Measurements from ENCODE around the gene EMX1. TPM values are rescaled to one million over a fixed set of nuclear protein-coding genes. Genes with fewer than 3 reads are reported as not detected.
"Not testable (repeated sequence)": the region's sequence is repeated elsewhere in the genome, so short reads cannot be mapped to it uniquely, and the experiment has no call there.

The EMX1 gene
- total RNA-seq, 1 donor from 2014 or later, result not detected

DNA sequence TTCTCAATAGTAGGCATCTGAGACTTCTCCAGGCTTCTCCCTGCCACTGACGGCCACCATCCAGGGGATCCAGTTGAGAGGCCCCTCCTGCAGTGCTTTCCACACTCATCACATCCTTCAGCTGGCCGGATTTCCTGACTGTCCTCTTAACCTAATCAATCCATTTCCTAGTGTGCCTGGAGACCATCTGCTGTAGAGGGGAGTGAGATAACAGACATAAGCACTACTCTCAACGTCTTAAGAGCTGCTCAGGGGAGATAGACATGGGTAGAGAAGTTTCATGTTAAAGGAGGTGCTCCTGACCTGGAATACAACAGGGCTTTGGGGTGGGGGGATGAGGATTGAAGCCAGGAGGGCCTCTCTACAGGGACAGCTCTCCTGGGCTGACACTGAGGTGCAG, 15.9 kb upstream of the EMX1 start:
- Mint-ChIP-seq H3K9me3 (ENCODE audit: low read depth) (peaks cover 4% of the 10 kb centered on the region), H3K36me3 (ENCODE audit: low read depth) (peaks cover 2% of the 10 kb centered on the region), H3K4me1 (ENCODE audit: low read depth) (no peaks in the 10 kb centered on the region), H3K27ac (ENCODE audit: unreplicated experiment) (no peak overlapping the region), H3K4me3 (ENCODE audit: unreplicated experiment) (no peak overlapping the region), H3K27me3 (ENCODE audit: low read depth) (peaks cover 82% of the 10 kb centered on the region)
- no peak for DNase-seq (ENCODE audit: low spot score)
- TF ChIP-seq, protein P1, sequence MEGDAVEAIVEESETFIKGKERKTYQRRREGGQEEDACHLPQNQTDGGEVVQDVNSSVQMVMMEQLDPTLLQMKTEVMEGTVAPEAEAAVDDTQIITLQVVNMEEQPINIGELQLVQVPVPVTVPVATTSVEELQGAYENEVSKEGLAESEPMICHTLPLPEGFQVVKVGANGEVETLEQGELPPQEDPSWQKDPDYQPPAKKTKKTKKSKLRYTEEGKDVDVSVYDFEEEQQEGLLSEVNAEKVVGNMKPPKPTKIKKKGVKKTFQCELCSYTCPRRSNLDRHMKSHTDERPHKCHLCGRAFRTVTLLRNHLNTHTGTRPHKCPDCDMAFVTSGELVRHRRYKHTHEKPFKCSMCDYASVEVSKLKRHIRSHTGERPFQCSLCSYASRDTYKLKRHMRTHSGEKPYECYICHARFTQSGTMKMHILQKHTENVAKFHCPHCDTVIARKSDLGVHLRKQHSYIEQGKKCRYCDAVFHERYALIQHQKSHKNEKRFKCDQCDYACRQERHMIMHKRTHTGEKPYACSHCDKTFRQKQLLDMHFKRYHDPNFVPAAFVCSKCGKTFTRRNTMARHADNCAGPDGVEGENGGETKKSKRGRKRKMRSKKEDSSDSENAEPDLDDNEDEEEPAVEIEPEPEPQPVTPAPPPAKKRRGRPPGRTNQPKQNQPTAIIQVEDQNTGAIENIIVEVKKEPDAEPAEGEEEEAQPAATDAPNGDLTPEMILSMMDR (IDR thresholded peaks at IDR 0.05), result no peak

DNA sequence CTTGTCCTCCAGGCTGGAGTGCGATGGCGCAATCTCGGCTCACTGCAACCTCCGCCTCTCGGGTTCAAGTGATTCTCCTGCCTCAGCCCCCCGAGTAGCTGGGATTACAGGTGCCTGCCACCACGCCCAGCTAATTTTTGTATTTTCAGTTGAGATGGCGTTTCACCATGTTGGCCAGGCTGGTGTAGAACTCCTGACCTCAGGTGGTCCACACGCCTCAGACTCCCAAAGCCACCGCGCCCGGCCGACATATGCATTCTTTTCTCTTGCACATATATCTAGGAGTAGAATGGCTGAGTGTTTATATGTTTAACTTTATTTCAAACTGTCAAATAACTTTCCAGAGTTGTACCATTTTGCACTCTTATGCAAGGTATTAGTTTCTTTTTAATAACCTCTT, 9.9 kb upstream of the EMX1 start:
- not testable (repeated sequence) for H3K36me3 Mint-ChIP-seq (ENCODE audit: low read depth); H3K27ac Mint-ChIP-seq (ENCODE audit: unreplicated experiment); H3K4me3 Mint-ChIP-seq (ENCODE audit: unreplicated experiment); DNase-seq (ENCODE audit: low spot score); H3K9me3 Mint-ChIP-seq (ENCODE audit: low read depth); H3K4me1 Mint-ChIP-seq (ENCODE audit: low read depth)
- peaks cover 81% of the 10 kb centered on the region for H3K27me3 Mint-ChIP-seq (ENCODE audit: low read depth)

DNA sequence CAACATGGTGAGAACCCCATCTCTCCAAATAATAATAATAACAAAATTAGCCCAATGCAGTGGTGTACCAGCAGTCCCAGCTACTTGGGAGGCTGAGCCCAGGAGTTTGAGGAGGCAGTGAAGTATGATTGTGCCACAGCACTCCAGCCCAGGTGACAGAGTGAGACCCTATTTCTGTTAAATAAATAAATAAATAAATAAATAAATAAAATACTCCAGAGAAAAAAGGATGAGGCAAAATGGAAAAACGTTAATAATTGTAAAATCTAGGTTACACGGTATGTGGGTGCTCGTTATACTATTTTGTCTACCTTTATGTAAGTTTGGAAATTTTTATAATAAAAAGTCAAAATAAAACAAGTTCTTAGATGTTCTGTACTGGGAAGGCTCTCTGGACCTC, 8.6 kb upstream of the EMX1 start:
- H3K36me3 Mint-ChIP-seq (ENCODE audit: low read depth), result peaks cover 2% of the 10 kb centered on the region
- H3K4me3 Mint-ChIP-seq (ENCODE audit: unreplicated experiment), result no peak overlapping the region
- DNase-seq (ENCODE audit: low spot score), result no peak
- peaks cover 80% of the 10 kb centered on the region for H3K27me3 Mint-ChIP-seq (ENCODE audit: low read depth)
- peaks cover 5% of the 10 kb centered on the region for H3K9me3 Mint-ChIP-seq (ENCODE audit: low read depth)
- TF ChIP-seq, protein P1 (IDR thresholded peaks at IDR 0.05), result no peak
- H3K27ac Mint-ChIP-seq (ENCODE audit: unreplicated experiment), result no peak overlapping the region
- no peaks in the 10 kb centered on the region for H3K4me1 Mint-ChIP-seq (ENCODE audit: low read depth)

DNA sequence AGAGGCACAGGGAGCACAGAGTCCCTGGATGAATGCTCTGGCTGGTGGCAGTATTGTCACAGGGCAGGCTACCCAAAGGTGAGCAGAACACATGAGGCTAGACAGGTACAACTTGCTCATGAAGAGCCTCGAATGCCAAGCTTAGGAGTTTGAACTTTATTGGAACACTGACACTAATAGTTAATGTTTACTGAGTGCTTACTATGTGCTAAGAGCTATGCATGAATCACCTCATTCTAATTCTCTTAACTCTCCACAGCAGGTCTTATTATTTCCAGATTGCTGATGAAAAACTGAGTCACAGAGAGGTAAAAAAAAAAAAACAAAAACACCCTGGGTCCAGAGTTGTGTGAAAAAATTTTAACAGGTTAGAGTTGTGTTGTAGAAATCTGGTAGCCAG, 6.1 kb upstream of the EMX1 start:
- Mint-ChIP-seq H3K4me1 (ENCODE audit: low read depth) (peaks cover 4% of the 10 kb centered on the region), H3K4me3 (ENCODE audit: unreplicated experiment) (no peak overlapping the region), H3K36me3 (ENCODE audit: low read depth) (peaks cover under 1% of the 10 kb centered on the region), H3K27ac (ENCODE audit: unreplicated experiment) (no peak overlapping the region), H3K9me3 (ENCODE audit: low read depth) (peaks cover 3% of the 10 kb centered on the region), H3K27me3 (ENCODE audit: low read depth) (peaks cover 80% of the 10 kb centered on the region)
- DNase-seq (ENCODE audit: low spot score), result no peak
- TF ChIP-seq, protein P1 (IDR thresholded peaks at IDR 0.05), result no peak

DNA sequence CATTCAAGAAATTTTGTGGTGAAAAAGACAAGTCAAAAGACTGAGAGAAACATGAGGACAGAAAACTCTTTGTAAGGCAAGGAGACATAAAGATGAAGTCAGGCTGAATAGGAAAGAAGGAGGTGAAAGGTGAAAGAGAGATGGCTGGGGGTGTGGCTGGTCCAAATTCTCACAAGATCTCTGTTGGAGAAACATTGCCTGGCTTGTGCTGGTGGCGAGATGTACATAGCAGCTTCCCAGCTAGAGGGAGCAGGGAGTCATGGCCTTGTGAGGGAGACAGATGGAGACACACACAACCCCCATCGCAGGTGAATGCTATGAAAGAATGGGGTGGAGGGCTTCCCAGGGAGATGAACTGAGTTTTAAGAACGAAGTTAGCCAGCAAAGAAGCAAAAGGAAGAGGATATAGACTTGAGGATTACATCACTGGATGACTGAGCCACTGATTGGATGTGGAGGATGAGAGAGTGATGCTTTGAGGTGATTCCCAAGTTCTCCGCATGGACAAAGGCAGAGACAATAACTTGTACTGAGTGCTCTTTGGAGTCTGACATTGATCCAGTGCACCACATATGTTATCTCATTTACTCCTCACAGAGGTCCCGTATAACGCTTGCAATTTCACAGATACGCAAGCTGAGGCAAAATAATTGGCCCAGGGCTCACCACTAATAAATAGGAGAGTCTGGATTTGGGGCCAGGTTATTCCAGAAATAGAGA, 3.7 kb upstream of the EMX1 start:
- no peaks in the 10 kb centered on the region for H3K36me3 Mint-ChIP-seq (ENCODE audit: low read depth)
- peaks cover 73% of the 10 kb centered on the region for H3K27me3 Mint-ChIP-seq (ENCODE audit: low read depth)
- TF ChIP-seq, protein P1 (IDR thresholded peaks at IDR 0.05), result peak; percentile 35
- H3K4me3 Mint-ChIP-seq (ENCODE audit: unreplicated experiment), result no peak overlapping the region
- H3K27ac Mint-ChIP-seq (ENCODE audit: unreplicated experiment), result no peak overlapping the region
- H3K4me1 Mint-ChIP-seq (ENCODE audit: low read depth), result peaks cover 13% of the 10 kb centered on the region
- H3K9me3 Mint-ChIP-seq (ENCODE audit: low read depth), result no peaks in the 10 kb centered on the region
- DNase-seq (ENCODE audit: low spot score), result no peak

DNA sequence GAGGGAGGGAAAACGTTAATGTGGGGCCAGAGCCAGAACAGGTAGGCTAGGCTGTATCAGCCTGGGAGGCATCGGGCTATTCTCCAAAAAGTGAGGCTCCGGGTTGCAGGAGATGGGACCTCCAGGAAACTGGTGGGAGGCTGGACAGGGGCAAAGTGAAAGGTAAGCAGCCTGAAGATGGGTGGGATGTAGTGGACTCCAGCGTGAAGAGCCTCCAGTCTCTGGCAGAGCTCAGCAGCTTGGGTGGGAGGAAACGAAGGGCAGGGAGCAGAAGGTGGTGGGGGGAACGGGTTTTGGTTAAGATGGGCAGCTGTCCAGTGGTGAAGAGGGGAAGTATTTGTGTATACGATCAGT, 3.1 kb upstream of the EMX1 start:
- DNase-seq (ENCODE audit: low spot score), result no peak
- peaks cover 74% of the 10 kb centered on the region for H3K27me3 Mint-ChIP-seq (ENCODE audit: low read depth)
- H3K4me3 Mint-ChIP-seq (ENCODE audit: unreplicated experiment), result no peak overlapping the region
- TF ChIP-seq, protein P1 (IDR thresholded peaks at IDR 0.05), result no peak
- peaks cover 14% of the 10 kb centered on the region for H3K4me1 Mint-ChIP-seq (ENCODE audit: low read depth)
- no peaks in the 10 kb centered on the region for H3K9me3 Mint-ChIP-seq (ENCODE audit: low read depth)
- H3K36me3 Mint-ChIP-seq (ENCODE audit: low read depth), result no peaks in the 10 kb centered on the region
- H3K27ac Mint-ChIP-seq (ENCODE audit: unreplicated experiment), result no peak overlapping the region

Measured in chondrocyte (in vitro differentiated cells).